GM18517 (cell line): ENCODE results near the gene RUNX1.
A peak's percentile ranks its signal among the peaks of the same experiment; 100 is the strongest.

Experiments used
- ATAC-seq: cut with Tn5 transposase; IDR thresholded peaks from one replicate; pipeline ENCODE4 v1.9.1; 2021; ENCODE audit warnings: mild to moderate bottlenecking, moderate library complexity; ENCODE audit not compliant: unreplicated experiment

RUNX1 gene

DNA sequence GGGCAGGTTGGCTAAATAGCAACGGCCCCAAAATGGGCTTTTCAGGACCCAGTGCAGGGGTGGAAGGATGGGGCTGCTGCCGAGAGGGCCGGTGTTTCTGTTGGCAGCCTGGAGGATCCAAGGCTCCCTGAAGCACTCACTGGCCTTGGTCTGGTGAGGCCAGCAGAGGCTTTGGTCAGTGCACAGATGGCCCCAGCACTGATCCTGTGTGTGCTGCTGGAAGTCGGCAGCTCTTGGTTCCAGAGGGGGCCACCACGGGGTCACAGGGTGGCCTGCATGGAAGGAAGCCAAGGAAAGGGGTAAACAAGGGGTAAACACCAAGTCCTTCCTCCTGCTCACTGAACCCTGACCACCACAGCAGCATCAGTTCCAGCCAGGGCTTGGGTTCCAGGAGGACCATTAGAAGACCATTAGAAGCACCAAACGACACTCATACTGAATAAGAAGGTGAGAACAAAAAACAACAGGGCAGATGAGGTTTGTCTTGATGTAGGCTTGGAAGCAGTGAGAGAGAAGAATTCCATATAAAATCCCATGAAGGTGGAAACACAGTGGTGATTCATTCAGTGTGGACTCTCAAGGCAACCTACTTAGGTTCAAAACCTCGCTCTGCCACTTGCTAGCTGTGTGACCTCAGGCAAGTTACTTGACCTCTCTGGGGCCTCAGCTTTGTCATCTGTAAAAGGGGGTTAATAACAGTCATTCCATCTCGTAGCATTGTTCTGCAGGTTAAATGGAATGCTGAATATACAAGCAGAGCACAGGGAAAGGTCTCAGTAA lies 184.5 kb downstream of the RUNX1 start:
- no peak for ATAC-seq

DNA sequence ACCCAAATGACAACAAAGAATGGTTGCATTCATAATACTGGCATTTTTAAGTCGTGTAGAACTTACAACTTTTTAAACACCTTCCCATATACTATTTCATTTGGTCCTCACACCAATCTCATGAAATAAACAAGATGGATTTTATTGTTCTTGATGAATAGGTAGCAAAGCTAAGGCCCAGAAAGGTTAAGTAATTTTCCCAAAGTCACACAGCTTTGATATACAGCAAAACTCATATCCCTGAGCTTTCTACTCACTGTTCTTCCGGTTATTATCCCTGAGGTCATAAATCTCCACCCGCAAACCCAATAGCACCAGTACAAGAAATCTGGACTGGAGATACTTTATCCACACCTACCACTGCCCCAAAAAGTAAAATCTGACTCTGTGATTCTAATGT lies 186.2 kb downstream of the RUNX1 start:
- no peak for ATAC-seq

DNA sequence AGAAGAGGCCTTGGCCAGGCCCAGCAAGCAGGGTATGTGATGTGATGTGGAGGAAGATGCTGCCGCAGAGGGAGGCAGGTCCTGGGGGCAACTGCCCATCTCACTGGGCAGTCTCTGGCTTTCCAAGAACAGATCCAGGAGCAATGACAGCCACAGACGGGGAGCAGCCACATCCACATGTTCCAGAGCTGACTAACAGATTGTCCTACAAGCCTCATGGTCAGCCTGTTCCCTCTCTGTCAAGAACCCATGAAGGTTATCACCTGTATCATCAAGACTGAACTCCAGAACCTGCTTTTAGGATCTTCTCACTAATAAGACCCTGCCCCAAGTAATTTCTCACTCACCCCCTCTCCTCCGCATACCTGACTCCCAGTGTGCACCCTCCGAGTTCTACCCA lies 187.8 kb downstream of the RUNX1 start:
- no peak for ATAC-seq

- no peak for ATAC-seq
Measured at GRCh38 chr21:34859976-34860653, 189.0 kb downstream of the RUNX1 start.

DNA sequence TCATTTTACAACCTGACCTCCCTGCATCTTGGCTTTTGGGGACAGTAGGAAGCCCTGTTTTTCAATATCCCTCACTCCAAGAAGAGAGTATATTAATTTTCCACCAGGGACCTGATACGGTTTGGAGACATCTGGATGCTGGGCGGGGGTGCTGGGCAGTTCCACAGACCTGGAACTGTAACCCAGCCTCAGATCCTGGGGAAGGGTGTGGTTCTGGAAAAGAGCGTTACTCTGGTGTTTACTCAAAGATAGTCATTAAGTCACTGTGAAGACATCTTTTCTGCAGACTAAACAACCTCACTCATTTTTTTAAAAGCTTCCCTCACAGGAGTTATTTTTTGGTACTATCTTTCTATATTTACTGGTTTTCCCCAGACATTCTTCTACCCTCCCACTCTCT lies 190.5 kb downstream of the RUNX1 start:
- ATAC-seq = no peak

GRCh38 chr21:34857874-34858273 lies 191.2 kb downstream of the RUNX1 start:
- no peak for ATAC-seq

GRCh38 chr21:34857122-34857713 lies 191.9 kb downstream of the RUNX1 start:
- ATAC-seq = no peak

DNA sequence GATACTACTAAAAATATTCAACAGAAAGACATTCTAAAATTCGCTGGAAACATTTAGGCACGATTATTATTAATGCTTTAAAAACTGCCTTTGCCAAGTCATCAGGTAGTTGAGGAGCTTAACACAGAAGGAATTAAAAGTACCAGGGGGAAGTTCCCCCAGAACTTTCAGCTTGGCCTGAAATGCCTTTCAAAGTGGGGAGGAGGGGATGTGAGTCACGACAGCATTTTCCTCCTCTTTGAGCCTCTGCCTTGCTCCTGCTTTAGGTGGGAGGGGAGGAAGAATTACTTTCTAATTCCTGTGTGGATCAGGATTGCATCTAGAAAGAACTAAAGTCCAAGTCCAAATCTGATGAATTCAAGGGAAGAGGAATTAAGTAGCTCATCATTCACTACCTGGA lies 196.7 kb downstream of the RUNX1 start:
- no peak for ATAC-seq

DNA sequence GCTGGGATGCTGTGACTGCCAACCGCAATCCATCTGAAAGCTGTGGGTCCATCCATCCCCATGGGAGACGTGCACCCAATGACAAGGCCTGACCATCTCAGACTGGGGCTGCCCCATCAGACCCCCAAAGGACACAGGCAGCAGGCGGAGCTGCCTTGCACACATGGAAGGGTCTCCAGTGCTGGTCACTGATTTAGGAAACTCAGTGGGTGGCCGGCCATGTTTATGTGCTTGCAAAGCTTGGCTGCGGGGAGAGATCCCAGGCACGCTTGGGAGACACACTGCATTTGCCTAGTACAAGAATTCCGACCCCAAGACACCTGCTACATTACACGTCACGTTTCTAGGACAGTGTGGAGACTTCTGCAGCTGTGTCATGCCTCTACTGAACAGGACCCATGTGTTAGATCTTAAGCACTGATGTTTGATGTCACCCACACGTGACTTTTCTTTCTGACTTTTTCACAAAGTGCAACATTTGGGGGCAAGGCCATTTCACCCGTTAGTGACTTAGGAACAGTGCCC lies 198.9 kb downstream of the RUNX1 start:
- no peak for ATAC-seq

DNA sequence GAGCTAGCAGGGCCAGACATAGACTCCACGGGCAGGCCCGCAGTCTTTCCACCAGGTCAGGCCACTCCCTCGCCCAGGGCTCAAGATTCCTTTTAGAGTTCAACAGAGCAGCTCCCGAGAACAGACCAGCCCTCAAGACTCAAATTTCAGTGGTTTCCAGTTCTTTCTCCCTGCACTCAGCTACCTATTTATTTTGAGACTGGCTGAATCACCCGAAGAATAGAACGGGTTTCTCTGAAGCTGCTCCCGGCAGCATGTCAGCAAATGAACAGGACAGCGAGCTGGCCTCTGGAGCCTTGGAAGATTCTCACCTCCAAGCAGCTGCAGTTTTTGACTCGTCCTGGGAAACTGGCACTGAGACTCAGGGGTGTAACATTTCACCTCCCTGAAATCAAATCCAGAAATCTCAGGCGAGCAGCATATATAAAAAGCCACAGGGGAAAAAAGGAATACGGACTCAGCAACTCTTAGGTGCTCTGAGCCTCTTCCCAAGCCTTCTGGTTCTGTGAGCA lies 202.4 kb downstream of the RUNX1 start:
- no peak for ATAC-seq

DNA sequence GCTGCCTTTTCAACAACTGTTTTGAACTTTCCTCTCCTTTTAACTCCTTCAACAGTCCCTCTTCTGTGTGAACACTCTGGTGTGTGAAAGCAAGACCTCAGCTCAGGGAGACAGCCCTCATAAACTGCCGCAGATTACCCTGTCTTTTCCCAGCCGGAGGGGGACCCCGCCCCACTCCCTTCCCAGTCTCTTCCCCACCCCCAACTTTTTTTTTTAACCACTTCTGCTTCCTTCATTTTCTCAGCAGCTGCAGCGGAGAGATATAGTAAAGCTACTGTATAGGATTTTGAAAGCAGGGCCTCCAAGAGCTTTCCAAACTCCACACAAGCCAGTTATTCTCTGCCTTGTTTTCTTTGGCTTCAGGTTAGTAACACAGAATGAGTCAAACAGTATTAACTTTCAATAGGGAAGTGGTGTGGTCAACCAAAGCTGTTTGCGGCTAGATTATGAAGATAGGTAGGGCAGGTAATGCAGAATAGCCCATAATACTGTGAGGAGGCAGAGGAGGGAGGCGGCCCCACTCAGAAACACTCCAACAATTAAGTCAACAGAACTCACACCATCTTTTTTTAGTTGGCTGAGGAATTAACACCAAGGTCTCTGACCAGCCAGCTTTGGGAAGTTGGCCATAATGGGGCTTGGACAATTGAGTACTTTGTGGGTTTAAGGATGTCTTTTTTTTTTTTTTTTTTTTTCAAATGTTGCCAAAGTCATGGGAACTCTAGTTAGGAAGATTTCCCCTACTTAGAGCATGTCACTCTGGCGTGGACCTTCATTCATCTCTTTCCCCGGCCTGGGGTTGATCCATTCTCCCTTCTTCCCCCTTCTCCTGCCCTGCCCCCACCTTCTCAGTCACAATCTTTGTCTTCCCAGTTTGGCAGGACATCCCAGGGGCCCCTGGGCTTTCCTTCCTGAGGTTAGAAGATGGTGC lies 203.3 kb downstream of the RUNX1 start:
- ATAC-seq = peak; percentile 89

DNA sequence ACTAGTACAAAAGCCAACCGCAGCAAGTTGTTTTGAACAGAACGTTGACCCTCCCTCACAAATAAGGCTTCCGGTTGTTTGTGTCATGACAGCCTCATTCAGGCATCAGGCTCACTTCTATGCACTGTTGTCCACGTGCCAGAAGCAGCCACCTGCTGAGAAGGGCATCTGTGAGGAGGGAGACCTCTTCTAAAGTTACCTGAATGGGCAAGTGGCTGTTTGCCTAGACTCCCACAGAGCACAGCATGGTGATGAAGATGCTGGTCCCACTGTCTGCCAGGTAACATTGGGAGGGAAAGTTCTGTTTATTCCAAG lies 204.2 kb downstream of the RUNX1 start:
- ATAC-seq = no peak

DNA sequence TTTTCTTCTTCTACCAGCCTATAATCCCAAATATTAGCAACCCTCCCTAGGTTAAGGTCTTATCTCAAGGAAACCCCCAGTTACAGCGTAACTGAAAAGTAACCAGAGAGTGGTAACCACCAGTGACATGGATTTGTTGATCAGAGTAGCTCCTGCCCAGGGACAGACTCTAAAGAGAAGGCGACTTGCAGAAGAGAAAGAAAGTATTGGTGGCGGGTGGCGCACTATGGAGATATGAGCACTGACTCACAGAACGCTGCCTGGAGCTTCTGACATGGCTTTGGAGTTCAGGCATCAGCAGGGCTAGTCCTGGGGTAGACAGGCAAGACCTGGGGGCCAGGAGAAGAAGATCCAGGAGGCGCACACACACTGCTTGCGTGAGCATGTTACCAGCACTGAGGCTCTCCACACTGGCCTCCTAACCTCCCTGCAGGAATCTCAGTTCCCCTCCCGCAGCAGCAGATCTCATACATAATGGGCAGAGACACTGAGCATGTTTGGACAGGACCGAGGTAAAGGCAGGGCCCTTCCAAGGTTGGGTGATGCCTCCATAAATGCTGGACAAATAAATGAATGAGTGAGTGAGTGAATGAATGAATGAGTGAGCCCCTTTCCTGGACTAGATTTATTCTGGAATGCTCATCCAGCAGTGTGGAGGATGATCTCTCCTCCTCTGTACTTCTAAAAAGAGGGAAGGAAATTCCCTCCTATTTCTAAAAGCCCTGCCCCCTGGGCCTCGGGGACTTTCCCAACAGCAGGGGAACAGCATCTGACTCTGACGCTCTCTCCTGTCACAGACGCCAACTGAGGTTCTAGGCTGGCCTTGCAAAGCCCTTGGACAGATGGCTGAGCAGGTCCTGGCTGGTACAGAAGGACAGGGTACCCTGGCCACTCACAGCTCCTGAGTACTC lies 204.8 kb downstream of the RUNX1 start:
- no peak for ATAC-seq

GRCh38 chr21:34843562-34843961 lies 205.5 kb downstream of the RUNX1 start:
- ATAC-seq = no peak

DNA sequence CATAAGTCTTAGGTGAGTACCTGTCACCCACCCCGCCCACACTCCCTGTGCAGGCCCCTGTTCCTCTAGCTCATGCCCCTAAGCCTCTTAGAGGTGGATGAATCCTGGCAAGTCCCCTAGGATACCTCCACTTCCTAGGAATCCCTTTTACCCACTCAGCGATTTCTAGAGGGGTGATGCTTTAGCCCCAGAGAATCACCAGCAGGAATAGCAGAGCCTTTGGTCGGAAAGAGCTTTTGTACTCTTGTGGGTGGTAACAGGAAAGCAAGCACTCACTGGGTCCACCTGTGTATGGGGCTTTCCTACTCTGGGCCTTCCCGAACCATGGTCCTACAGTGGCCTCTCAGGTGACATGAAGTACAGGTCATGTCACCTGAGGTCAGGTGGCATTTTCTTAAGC lies 207.9 kb downstream of the RUNX1 start:
- ATAC-seq = no peak

DNA sequence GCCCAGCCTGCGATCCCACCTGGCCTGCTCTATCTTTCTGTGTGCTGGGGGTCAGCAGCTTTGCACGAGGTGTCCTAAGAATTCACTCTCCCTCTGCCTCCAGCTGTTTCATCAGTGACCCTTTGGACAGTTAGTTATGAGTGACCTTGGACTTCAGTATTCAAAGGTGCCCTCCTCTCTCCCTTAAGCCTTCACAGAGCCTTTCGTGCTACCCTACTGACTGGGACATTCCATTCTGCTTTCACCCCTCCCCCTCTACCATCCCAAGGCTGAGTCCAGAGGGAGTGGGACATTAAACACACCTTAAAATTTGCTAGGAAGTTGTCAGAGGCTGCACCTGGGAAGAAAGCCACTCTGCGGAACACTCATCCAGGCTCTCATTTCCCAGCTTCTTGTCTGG lies 208.4 kb downstream of the RUNX1 start:
- no peak for ATAC-seq

- no peak for ATAC-seq
Measured at GRCh38 chr21:34838956-34839820, 209.9 kb downstream of the RUNX1 start.

DNA sequence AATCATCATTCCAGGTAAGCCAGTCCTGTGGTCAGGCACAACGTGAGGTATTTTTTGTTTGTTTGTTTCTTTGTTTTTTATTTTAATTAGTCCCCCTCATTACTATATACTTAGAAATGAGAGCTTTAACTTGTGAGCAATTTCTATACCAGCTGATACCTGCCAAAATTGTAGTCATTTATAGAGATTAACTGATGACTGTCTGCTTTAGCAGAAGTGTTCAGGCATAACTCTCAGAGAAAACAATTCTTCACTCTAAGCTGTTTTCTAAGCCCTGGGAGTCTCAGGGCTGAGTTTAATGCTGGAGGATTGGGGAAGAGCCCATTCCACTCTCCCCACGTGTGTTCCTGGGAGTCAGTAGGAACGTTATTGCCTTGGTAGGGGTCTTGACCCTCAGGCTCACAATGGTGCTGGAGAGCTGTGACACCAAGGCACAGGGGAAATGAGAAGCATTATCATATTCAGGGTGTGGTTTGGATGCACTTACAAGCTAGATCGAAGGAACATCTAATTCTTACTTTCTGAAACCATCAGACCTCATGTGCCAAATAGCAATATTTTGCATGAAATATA lies 212.1 kb downstream of the RUNX1 start:
- ATAC-seq = no peak
